Testis (tissue), 2 donors: Measurements from ENCODE around the gene STXBP2.

ENCODE experiments used
- CTCF ChIP-seq, 3 experiments: fragments of 450-650 bp in 2 of 3; fragments of 200-600 bp in 1 of 3; sonication (generic) in 1 of 3; IDR thresholded peaks; one replicate each; pipeline ENCODE4 v1.5.1; 2016 to 2019; ENCODE audit warnings: antibody characterized with exemption in 3 of 3, mild to moderate bottlenecking in 2 of 3, moderate library complexity in 1 of 3
- POLR2A ChIP-seq: fragments of 450-650 bp; IDR thresholded peaks from one replicate; pipeline ENCODE4 v1.6.1; 2017; ENCODE audit warnings: antibody characterized with exemption, mild to moderate bottlenecking, moderate library complexity

DNA sequence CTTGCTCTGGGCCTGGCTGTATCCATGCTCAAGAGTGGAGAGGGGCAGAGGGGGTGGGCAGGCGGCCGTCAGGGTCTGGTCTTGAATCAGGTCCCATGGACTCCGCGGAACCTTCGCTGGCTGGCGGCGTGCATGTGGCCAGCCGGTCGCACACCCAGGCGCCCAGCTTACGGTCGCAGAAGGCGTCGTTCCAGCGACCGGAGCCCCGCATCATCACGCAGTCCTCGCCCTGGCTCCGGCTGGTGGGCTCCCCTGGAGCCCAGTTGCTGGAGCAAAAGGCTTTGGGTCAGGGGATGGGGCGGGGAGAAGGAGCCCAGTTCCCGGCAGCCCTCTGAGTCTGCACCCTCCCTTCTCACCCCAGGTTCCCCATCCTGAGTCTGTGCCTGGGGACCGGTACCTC lies 52.3 kb downstream of the STXBP2 start:
- TF ChIP-seq CTCF (IDR thresholded peaks at IDR 0.05) (no peak), POLR2A (no peak)
